PC-3 (cell line): ENCODE measurements around the gene RBL1. TPM values are rescaled to one million over a fixed set of nuclear protein-coding genes. Genes with fewer than 3 reads are reported as not detected.
"Not testable (repeated sequence)": the region's sequence is repeated elsewhere in the genome, so short reads cannot be mapped to it uniquely, and the experiment has no call there.

Experiments used
- ATAC-seq: fragments of 200-7000 bp; cut with Tn5 transposase; 2 replicates; pipeline ENCODE4 v1.9.1; 2020; ENCODE audit warnings: mild to moderate bottlenecking, moderate library complexity
- BruUV-seq: library from RNA; stranded (reverse); fragments of 400-500 nt; replicated peaks from 2 replicates; lab custom pipeline; 2021; lab: Mats Ljungman, UMichigan
- CTCF ChIA-PET: fragments of 300-600 bp; sonication (Branson Sonifier 250); formaldehyde crosslinking; loops from one replicate; lab custom pipeline; 2022; ENCODE audit warnings: antibody characterized with exemption; lab: Charles Lee
- POLR2A ChIA-PET: fragments of 300-600 bp; sonication (Branson Sonifier 250); formaldehyde crosslinking; loops from one replicate; lab custom pipeline; 2022; ENCODE audit warnings: antibody characterized with exemption; ENCODE audit not compliant: unreplicated experiment; lab: Charles Lee
- DNase-seq: peaks from one replicate; pipeline ENCODE4 v3.0.0-alpha.2; 2015
- H2AFZ ChIP-seq: fragments of 300-600 bp; sonication (generic); 2 replicates; pipeline ENCODE4 v1.6.0; 2016; ENCODE audit warnings: antibody characterized with exemption, low read length
- H3F3A ChIP-seq: fragments of 300-600 bp; sonication (generic); one replicate; pipeline ENCODE4 v1.6.0; 2017; ENCODE audit warnings: antibody characterized with exemption, low read length, control low read depth, mild to moderate bottlenecking; ENCODE audit not compliant: unreplicated experiment
- H3K27ac ChIP-seq: fragments of 300-600 bp; sonication (generic); 2 replicates; pipeline ENCODE4 v1.5.1; 2016; ENCODE audit warnings: mild to moderate bottlenecking, low read length
- H3K27me3 ChIP-seq: fragments of 300-600 bp; sonication (generic); 2 replicates; pipeline ENCODE4 v1.6.1; 2016; ENCODE audit warnings: low read length, mixed read lengths
- H3K36me3 ChIP-seq: fragments of 300-600 bp; sonication (generic); 2 replicates; pipeline ENCODE4 v1.6.1; 2016; ENCODE audit warnings: low read depth, mixed run types, low read length, mixed read lengths
- H3K4me1 ChIP-seq: fragments of 300-600 bp; sonication (generic); 2 replicates; pipeline ENCODE4 v1.5.1; 2016; ENCODE audit warnings: low read length; ENCODE audit not compliant: insufficient read depth
- H3K4me2 ChIP-seq: fragments of 300-600 bp; sonication (generic); 2 replicates; pipeline ENCODE4 v1.6.0; 2016; ENCODE audit warnings: low read length
- H3K4me3 ChIP-seq: fragments of 300-600 bp; sonication (generic); 2 replicates; pipeline ENCODE4 v1.5.1; 2016; ENCODE audit warnings: mild to moderate bottlenecking, low read length, mixed read lengths
- H3K79me2 ChIP-seq: fragments of 300-600 bp; sonication (generic); 2 replicates; pipeline ENCODE4 v1.6.1; 2017; ENCODE audit warnings: low read length, mixed read lengths
- H3K9ac ChIP-seq: fragments of 300-600 bp; sonication (generic); 2 replicates; pipeline ENCODE4 v1.6.0; 2016; ENCODE audit warnings: mild to moderate bottlenecking, low read length
- H3K9me2 ChIP-seq: fragments of 300-600 bp; sonication (generic); replicated peaks from 2 replicates; pipeline ENCODE4 v1.6.1; 2016; ENCODE audit warnings: mixed run types, low read length, mixed read lengths
- H3K9me3 ChIP-seq: fragments of 300-600 bp; sonication (generic); 2 replicates; pipeline ENCODE4 v1.6.1; 2016; ENCODE audit warnings: low read length, mixed read lengths
- H4K20me1 ChIP-seq: fragments of 300-600 bp; sonication (generic); 2 replicates; pipeline ENCODE4 v1.6.1; 2016; ENCODE audit warnings: low read length, mixed read lengths
- EZH2 ChIP-seq: fragments of 300-600 bp; sonication (generic); IDR thresholded peaks from one replicate; pipeline ENCODE4 v1.6.1; 2017; ENCODE audit warnings: antibody characterized with exemption, mild to moderate bottlenecking, low read length; ENCODE audit not compliant: unreplicated experiment
- EZH2phosphoT487 ChIP-seq: fragments of 300-600 bp; sonication (generic); IDR thresholded peaks from 2 replicates; pipeline ENCODE4 v1.6.1; 2018; ENCODE audit warnings: mild to moderate bottlenecking, antibody characterized with exemption, low read length, borderline replicate concordance
- intact Hi-C: fragments of 100-400 bp; cut with micrococcal nuclease; formaldehyde crosslinking; loops from 2 replicates; pipeline ENCODE4 v1.9.0; 2023
- total RNA-seq: library from RNA; depleted of rRNA; stranded (reverse); fragments of >200 nt; gene quantifications from 2 replicates; pipeline ENCODE4 v1.2.3, GENCODE V29; 2014
- TF ChIP-seq, protein P1 (sequence below): fragments of 300-600 bp; sonication (generic); conservative IDR thresholded peaks from 2 replicates; pipeline ENCODE4 v1.5.1; 2017; ENCODE audit warnings: antibody characterized with exemption, low read depth, mild to moderate bottlenecking, low read length

RBL1 gene
- total RNA-seq, 1 experiment from 2014 or later: 41.1 TPM

DNA sequence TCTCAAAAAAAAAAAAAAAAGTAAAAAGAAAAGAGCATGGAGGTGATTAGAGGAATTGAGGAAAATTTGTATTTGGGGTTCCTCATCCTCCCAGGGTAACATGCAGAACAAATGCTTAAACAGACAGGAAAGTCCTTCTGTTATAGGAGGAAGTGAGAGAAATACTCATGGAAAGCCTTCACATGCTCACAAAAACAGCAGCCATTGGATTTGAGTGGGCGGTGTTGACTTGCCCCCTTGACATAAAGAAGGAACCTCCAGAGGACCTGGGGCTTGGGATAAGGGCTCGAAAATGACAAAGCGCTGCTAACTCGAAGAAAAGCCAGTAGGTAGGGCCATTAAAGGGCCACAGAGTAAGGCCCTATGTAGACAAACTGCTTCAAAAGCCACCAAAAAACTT, 126.7 kb downstream of the RBL1 start:
- ATAC-seq (no peak), DNase-seq (no peak)
- ChIA-PET POLR2A (no interaction called here), CTCF (no interaction called here)
- H2AFZ ChIP-seq: no peak overlapping the region
- no peaks in the 10 kb centered on the region for H3K4me1 ChIP-seq
- no peak overlapping the region for H3K4me2 ChIP-seq
- no peaks in the 10 kb centered on the region for H4K20me1 ChIP-seq
- H3K4me3 ChIP-seq: no peak overlapping the region
- H3F3A ChIP-seq: no peaks in the 10 kb centered on the region
- no peaks in the 10 kb centered on the region for H3K9me3 ChIP-seq
- intact Hi-C loops: no loop called here
- no peaks in the 10 kb centered on the region for H3K36me3 ChIP-seq
- no peaks in the 10 kb centered on the region for H3K9me2 ChIP-seq
- no peaks in the 10 kb centered on the region for H3K79me2 ChIP-seq
- H3K9ac ChIP-seq: no peak overlapping the region
- H3K27ac ChIP-seq: no peak overlapping the region
- TF ChIP-seq EZH2phosphoT487: no peak
- TF ChIP-seq EZH2: no peak
- TF ChIP-seq, protein P1, sequence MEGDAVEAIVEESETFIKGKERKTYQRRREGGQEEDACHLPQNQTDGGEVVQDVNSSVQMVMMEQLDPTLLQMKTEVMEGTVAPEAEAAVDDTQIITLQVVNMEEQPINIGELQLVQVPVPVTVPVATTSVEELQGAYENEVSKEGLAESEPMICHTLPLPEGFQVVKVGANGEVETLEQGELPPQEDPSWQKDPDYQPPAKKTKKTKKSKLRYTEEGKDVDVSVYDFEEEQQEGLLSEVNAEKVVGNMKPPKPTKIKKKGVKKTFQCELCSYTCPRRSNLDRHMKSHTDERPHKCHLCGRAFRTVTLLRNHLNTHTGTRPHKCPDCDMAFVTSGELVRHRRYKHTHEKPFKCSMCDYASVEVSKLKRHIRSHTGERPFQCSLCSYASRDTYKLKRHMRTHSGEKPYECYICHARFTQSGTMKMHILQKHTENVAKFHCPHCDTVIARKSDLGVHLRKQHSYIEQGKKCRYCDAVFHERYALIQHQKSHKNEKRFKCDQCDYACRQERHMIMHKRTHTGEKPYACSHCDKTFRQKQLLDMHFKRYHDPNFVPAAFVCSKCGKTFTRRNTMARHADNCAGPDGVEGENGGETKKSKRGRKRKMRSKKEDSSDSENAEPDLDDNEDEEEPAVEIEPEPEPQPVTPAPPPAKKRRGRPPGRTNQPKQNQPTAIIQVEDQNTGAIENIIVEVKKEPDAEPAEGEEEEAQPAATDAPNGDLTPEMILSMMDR: no peak
- no TSS peak for BruUV-seq
- H3K27me3 ChIP-seq: no peaks in the 10 kb centered on the region

DNA sequence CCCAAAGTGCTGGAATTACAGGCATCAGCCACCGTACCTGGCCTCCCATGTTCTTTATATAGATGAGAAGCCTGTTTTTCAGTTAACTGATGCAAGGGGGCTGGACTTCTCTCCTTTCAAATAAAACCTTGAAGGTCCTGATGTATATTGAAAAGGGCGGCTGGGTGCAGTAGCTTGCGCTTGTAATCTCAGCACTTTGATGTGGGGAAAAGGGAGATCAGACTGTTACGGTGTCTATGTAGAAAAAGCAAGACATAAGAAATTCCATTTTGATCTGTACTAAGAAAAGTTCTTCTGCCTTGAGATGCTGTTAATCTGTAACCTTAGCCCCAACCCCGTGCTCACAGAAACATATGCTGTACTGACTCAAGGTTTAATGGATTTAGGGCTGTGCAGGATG, 128.2 kb downstream of the RBL1 start:
- Histone ChIP-seq H3F3A (no peaks in the 10 kb centered on the region), H3K79me2 (no peaks in the 10 kb centered on the region)

DNA sequence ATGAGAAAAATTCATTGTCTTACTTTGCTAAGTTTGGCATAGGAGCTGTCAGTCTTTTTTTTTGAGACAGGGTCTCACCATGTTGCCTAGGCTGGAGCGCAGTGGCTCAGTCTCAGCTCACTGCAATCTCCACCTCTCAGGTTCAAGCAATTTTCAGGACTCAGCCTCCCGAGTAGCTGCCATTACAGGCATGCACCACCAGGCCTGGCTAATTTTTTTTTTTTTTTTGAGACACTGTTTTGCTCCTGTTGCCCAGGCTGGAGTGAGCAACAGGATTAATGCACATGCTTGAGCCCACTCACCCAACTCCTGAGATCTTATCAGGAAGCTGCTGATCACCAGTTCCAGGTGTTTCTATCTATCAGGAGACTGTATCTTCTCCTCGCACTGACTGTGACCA, 128.8 kb downstream of the RBL1 start:
- H3K36me3 ChIP-seq, H3K9ac ChIP-seq, H3K27me3 ChIP-seq, H3K9me2 ChIP-seq, H2AFZ ChIP-seq, POLR2A ChIA-PET, ATAC-seq, H3K79me2 ChIP-seq, H3K9me3 ChIP-seq, H3K4me1 ChIP-seq, H4K20me1 ChIP-seq, BruUV-seq, DNase-seq, intact Hi-C loops, H3F3A ChIP-seq, H3K4me2 ChIP-seq, H3K4me3 ChIP-seq, H3K27ac ChIP-seq: not testable (repeated sequence)
- CTCF ChIA-PET: interaction anchor here (0.6 kb wide), 1 partner anchor 128 kb away, joined by 4 read pairs; no protein-coding TSS in a partner anchor

More for the DNA sequence above, 128.2 kb downstream of the RBL1 start:
- no peak overlapping the region for H3K4me2 ChIP-seq
- no peak for ATAC-seq
- no peak overlapping the region for H3K27ac ChIP-seq
- H3K36me3 ChIP-seq: peaks cover 2% of the 10 kb centered on the region; the same call in 1 of the 2 replicates
- POLR2A ChIA-PET: no interaction called here
- TF ChIP-seq EZH2 (no peak), EZH2phosphoT487 (no peak)
- TF ChIP-seq, protein P1: no peak
- no peaks in the 10 kb centered on the region for H3K4me1 ChIP-seq
- no peak overlapping the region for H3K4me3 ChIP-seq
- H3K9me2 ChIP-seq: no peaks in the 10 kb centered on the region
- H3K9me3 ChIP-seq: peaks cover 5% of the 10 kb centered on the region; the same call in 1 of the 2 replicates
- no peaks in the 10 kb centered on the region for H4K20me1 ChIP-seq
- no peak for DNase-seq
- no peak overlapping the region for H2AFZ ChIP-seq
- H3K27me3 ChIP-seq: no peaks in the 10 kb centered on the region
- no peak overlapping the region for H3K9ac ChIP-seq
- CTCF ChIA-PET: no interaction called here
- no TSS peak for BruUV-seq
- intact Hi-C loops: no loop called here

- H3K27me3 ChIP-seq, H3K4me1 ChIP-seq, H3K27ac ChIP-seq, DNase-seq, H2AFZ ChIP-seq, intact Hi-C loops, CTCF ChIA-PET, H3F3A ChIP-seq, H3K4me3 ChIP-seq, H3K79me2 ChIP-seq, ATAC-seq, H4K20me1 ChIP-seq, BruUV-seq, H3K4me2 ChIP-seq, H3K9me2 ChIP-seq, H3K36me3 ChIP-seq, H3K9me3 ChIP-seq, POLR2A ChIA-PET, H3K9ac ChIP-seq: not testable (repeated sequence)
Measured at GRCh38 chr20:36962354-36962941, 133.3 kb downstream of the RBL1 start.
